ENCODE data around the gene BCAP29.

DNA sequence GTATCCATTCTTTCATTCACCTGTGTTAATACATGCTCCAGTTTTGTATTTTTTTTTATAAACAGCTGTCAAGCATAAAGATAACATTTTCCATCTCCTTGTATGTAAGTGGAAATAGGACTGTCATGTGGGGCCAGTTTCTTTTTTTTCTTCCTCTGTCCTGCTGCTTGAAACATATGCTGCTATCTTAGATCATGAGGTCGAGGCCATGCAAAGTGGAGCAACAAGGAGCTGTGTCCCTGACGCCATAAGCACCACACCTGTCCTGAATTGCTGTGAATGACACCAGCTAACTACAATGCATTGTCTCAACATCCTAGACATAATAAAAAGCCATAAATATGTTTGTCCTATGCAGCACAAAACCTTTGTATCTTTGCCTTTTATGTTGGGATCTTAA, 42.8 kb downstream of the BCAP29 start:
- TF ChIP-seq, protein P1, sequence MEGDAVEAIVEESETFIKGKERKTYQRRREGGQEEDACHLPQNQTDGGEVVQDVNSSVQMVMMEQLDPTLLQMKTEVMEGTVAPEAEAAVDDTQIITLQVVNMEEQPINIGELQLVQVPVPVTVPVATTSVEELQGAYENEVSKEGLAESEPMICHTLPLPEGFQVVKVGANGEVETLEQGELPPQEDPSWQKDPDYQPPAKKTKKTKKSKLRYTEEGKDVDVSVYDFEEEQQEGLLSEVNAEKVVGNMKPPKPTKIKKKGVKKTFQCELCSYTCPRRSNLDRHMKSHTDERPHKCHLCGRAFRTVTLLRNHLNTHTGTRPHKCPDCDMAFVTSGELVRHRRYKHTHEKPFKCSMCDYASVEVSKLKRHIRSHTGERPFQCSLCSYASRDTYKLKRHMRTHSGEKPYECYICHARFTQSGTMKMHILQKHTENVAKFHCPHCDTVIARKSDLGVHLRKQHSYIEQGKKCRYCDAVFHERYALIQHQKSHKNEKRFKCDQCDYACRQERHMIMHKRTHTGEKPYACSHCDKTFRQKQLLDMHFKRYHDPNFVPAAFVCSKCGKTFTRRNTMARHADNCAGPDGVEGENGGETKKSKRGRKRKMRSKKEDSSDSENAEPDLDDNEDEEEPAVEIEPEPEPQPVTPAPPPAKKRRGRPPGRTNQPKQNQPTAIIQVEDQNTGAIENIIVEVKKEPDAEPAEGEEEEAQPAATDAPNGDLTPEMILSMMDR (IDR thresholded peaks at IDR 0.05), result no peak
- no peak for TF ChIP-seq POLR2A (IDR thresholded peaks at IDR 0.05)

Data from upper lobe of left lung (tissue), 4 donors.